HG03342 (cell line): ENCODE data around the gene CLECL1.

Experiments
- ATAC-seq: cut with Tn5 transposase; IDR thresholded peaks from one replicate; pipeline ENCODE4 v1.9.1; 2021; ENCODE audit warnings: mild to moderate bottlenecking, moderate library complexity; ENCODE audit not compliant: unreplicated experiment

The CLECL1 gene

GRCh38 chr12:9732921-9733461 is at the start of gene CLECL1:
Gene CLECL1 (minus strand): TSS chr12:9733097.
- ATAC-seq, result no peak

- no peak for ATAC-seq
These were observed 48.5 kb upstream of the CLECL1 start for GRCh38 chr12:9781360-9781759.

DNA sequence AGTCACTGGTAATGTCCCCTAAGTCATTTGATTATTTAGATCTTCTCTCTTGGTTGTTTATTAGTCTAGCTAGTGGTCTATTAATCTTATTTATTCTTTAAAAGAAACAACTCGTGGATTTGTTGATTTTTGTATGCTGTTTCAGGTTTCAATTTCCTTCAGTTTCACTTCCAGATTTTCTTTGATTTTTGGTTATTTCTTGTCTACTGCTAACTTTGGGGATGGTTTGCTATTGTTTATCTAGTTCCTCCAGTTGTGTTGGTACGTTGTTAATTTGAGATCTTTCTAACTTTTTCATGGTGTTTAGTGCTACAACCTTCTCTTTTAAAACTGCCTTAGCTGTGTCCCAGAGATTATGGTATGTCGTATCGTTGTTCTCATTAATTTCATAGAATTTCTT is 46.3 kb upstream of the CLECL1 start:
- ATAC-seq, result no peak

- no peak for ATAC-seq
These were observed 43.9 kb upstream of the CLECL1 start for GRCh38 chr12:9776781-9777180.

DNA sequence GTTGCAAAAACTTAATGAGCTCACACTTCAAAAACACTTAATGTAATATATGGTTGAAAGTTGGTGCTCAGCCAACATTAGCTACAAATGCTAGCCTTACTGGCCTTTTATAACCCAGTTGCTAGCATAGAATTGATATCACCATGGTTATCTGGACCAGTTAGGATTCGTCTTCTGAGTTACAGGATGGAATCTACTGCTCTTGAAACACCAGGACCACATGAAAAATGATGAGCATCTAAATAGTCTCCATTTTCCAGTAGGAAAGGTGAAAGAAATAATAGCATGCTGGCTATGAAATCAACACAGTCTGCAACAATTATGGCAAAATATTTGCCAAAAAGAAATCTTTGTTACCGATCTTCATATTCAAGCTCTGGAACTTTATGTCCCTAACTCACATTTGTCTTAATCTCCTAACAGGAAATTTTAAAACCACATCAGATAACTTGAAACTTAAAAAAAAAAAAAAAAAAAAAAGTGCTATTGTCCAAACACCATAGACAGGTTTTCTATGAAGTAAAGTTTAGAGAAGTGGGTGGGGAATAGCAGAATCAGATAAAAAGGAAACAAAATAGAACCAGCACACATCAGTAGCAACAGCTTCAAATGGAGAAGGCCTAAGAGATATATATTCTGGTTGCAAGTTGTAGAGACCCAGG is 40.5 kb upstream of the CLECL1 start:
- no peak for ATAC-seq

DNA sequence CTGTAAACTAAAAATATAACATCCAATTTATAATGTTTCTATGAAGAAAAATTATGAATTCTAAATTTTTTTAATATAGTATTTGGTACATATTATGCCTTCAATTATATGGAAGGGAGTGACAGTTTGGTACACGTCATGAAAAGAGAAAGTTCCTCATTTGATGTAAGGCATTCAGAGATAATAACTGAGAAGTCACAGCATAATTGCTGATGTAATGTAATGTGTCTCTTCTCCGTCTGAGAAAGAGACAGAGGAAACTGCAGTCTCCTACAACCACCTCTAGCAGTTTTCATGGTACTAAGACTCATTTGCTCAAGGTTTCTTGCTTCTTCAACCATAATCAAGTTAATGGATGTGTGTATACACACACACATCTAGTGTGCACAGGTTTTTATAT is 30.1 kb upstream of the CLECL1 start:
- ATAC-seq, result no peak

- ATAC-seq, result no peak
These were observed 29.5 kb upstream of the CLECL1 start for GRCh38 chr12:9762369-9762768.

DNA sequence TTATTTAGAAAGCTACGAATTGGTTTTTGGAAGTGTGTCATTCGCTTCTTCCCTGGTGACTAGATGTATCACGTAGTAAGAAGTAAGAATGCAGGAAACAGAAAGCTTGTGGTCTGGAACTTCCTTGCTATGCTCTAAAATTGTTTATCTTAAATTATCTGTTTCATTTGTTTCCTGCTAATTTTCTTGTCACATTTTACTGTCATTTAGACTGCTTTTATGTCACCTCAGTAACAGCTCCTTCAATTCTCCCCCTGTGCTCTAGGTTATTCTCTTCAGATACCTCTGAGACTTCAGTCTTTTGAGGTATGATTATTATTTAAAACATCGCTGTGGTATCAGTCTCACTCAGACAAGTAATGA is 28.5 kb upstream of the CLECL1 start:
- ATAC-seq, result no peak

DNA sequence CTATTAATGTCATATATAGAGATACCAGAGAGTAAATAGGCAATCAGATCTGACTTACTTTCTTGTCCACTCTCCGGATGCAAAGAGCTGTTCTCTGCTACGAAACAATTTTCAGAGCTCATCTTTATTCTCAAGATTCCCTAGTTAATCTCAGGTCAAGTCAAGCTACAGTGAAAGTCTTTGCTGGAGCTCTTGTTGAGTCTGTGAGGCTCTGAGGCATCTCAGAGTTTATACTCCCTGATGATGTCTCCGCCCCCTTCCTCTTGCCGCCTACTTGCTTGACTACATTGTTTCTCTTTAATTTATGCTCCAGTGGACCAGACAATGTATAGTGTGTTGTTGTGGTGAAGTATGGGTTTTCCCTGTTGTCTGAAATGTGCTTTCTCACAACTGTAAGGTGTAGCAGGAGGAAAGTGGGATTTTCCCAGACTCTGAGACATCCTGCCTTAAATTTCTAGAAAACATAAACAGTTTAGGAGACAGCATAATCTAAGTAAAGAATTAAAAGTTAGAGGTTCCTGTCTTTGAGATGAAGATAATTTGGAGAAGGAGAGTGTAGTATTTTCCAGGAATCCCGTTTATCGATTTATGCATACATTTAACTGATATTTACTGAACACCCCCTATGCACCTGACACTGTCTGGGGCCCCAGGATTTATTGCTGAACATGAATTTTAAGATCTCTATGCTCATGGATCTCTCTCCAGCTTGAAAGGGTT is 28.0 kb upstream of the CLECL1 start, which contains the start of gene CD69:
TSS of gene CD69 (minus strand) at position 203 of the 720 bp plus-strand sequence. CDS start at position 122, 81 bp downstream.
- peak; percentile 38 for ATAC-seq

DNA sequence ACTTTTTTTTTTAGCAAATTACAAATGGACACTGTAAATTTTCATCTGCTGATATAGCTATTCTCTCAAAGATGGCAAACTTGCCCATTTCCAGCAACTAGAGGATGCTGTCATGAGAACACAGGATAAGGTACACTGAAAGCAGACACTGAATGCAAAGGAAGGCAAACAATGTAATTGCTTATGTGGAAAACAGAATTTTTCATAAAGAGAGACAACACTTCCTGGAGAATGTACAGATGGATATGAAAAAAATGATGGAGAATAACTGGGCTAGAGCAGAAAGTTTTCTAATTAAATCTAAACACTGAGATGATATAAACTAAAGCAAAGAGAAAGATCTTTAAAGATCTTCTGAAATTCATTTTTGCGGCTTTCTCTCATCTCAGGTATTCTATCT is 27.2 kb upstream of the CLECL1 start:
- ATAC-seq, result no peak

GRCh38 chr12:9759694-9760093 is 26.8 kb upstream of the CLECL1 start:
- no peak for ATAC-seq

DNA sequence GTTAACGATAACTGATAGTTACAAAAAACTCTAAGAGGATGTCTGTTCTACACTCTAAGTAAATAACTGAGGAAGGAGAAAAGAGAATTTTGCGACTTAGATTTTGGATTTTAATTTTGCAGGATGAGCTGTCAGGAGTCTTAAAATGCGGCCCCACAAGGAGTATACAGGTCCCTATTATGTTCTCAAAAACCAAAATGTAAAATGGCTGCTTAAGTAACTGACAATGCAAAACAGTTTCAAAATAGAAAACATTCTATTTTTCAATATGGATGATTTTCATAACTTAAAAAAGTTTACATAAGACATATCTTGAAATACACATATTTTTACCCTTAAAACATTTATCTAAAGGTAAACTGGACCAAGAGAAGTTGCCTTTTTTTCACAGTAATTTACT is 25.2 kb upstream of the CLECL1 start:
- ATAC-seq, result no peak

GRCh38 chr12:9757433-9758025 is 24.6 kb upstream of the CLECL1 start:
- no peak for ATAC-seq

GRCh38 chr12:9756706-9757105 is 23.8 kb upstream of the CLECL1 start:
- no peak for ATAC-seq

- no peak for ATAC-seq
These were observed 23.3 kb upstream of the CLECL1 start for GRCh38 chr12:9756170-9756569.

- no peak for ATAC-seq
These were observed 22.7 kb upstream of the CLECL1 start for GRCh38 chr12:9755567-9755966.

GRCh38 chr12:9755035-9755434 is 22.1 kb upstream of the CLECL1 start:
- ATAC-seq, result no peak

GRCh38 chr12:9754099-9754927 is 21.4 kb upstream of the CLECL1 start:
- ATAC-seq, result no peak

DNA sequence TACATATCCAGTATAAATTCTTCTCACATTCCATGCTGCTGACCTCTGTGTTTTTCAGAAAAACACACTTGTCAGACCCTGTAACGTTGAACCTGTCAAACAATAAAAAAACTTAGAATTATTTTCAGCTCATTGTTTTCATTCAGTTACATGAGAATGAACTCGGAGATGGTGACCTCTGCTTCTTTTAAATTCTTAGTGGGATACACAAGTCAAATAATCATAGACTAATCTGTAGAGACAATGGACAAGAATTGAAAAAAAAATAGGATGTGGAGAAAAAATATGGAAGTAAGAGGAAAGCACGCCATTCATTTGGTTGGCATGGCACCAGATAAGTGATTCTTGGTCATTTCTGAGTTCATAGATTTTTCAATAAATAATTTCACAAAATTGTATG is 20.6 kb upstream of the CLECL1 start:
- no peak for ATAC-seq

GRCh38 chr12:9753073-9753472 is 20.2 kb upstream of the CLECL1 start:
- no peak for ATAC-seq
